Measurements from ENCODE around the gene TMEM183A. TPM values are rescaled to one million over a fixed set of nuclear protein-coding genes. Genes with fewer than 3 reads are reported as not detected.
"Not testable (repeated sequence)": the region's sequence is repeated elsewhere in the genome, so short reads cannot be mapped to it uniquely, and the experiment has no call there.

Gene TMEM183A
- total RNA-seq, 4 donors from 2014 or later: 39.4 to 77.4 (median 66.5) TPM

DNA sequence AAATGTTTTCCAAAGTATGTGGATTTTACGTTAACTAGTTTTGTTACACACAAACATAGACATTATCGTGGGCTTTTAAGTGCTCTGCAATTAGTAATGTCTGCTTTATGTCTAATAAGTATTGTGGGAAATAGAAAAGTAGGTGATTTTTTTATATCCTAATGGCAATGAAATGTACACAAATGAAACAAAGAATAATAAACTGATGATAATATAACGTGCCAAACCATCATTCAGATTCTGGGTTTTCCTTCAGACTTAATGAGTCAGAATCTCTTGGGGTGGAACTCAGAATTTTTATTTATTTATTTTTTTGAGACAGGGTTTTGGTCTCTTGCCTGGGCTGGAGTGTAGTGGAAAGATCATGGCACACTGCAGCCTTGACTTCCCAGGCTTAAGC lies 2.0 kb downstream of the TMEM183A start:
- intact Hi-C loops (cut with DNase I): no loop called here
- TF ChIP-seq CTCF (IDR thresholded peaks at IDR 0.05) (no peak), POLR2A (IDR thresholded peaks at IDR 0.05) (no peak)
- no peak for DNase-seq
- WGBS, 2 donors: 80 to 82% methylated on average over 3 of the region's 3 CpGs
- Histone ChIP-seq H3K9me3 (no peaks in the 10 kb centered on the region), H3K27ac (no peak overlapping the region), H3K36me3 (peaks cover 8 to 55% (median 23%) of the 10 kb centered on the region in 3 donors), H3K27me3 (no peaks in the 10 kb centered on the region), H3K4me3 (no peak overlapping the region), H3K4me1 (peaks cover 0 to 32% (median 15%) of the 10 kb centered on the region in 3 donors)

DNA sequence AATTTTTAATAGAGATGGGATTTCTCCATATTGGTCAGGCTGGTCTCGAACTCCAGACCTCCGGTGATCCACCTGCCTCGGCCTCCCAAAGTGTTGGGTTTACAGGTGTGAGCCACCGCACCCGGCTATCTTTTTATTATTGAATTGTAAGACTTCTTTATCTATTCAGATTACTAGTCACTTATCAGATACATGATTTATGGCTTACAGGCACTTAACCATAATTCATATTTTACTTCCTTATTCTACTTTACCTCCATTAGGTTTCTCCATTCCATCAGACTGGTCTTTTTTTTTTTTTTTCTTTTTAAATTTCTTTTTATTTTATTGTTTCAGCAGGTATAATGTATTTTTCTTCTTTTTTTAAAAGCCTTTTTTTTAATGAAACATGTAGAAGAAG lies 4.4 kb downstream of the TMEM183A start:
- TF ChIP-seq POLR2A (IDR thresholded peaks at IDR 0.05): no peak
- no peak for TF ChIP-seq CTCF (IDR thresholded peaks at IDR 0.05)
- no peaks in the 10 kb centered on the region for H3K9me3 ChIP-seq
- no peak overlapping the region for H3K27ac ChIP-seq
- DNase-seq: no peak
- H3K27me3 ChIP-seq: no peaks in the 10 kb centered on the region
- H3K36me3 ChIP-seq: peaks cover 20 to 79% (median 26%) of the 10 kb centered on the region in 3 donors
- WGBS, 2 donors: 97 to 98% methylated on average over 5 of the region's 5 CpGs
- peaks cover 0 to 25% (median 12%) of the 10 kb centered on the region in 3 donors for H3K4me1 ChIP-seq
- H3K4me3 ChIP-seq: no peak overlapping the region
- intact Hi-C loops (cut with DNase I): no loop called here

- no peaks in the 10 kb centered on the region for H3K4me1 ChIP-seq
- H3K36me3 ChIP-seq: peaks cover 36 to 99% (median 63%) of the 10 kb centered on the region in 3 donors
- H3K27ac ChIP-seq: no peak overlapping the region
- 98% methylated on average over 4 of the region's 4 CpGs for WGBS, 2 donors
- no peaks in the 10 kb centered on the region for H3K27me3 ChIP-seq
- no peak for DNase-seq
- no peak overlapping the region for H3K4me3 ChIP-seq
- TF ChIP-seq POLR2A (IDR thresholded peaks at IDR 0.05): no peak
- TF ChIP-seq CTCF (IDR thresholded peaks at IDR 0.05): no peak
- intact Hi-C loops (cut with DNase I): no loop called here
- no peaks in the 10 kb centered on the region for H3K9me3 ChIP-seq
These were observed 9.9 kb downstream of the TMEM183A start for GRCh38 chr1:203017061-203017460.

GRCh38 chr1:203017692-203018091 lies 10.5 kb downstream of the TMEM183A start:
- no peak for DNase-seq
- H3K9me3 ChIP-seq: no peaks in the 10 kb centered on the region
- H3K36me3 ChIP-seq: peaks cover 39 to 100% (median 63%) of the 10 kb centered on the region in 3 donors
- H3K27me3 ChIP-seq: no peaks in the 10 kb centered on the region
- 92 to 94% methylated on average over 6 of the region's 6 CpGs for WGBS, 2 donors
- H3K4me1 ChIP-seq: no peaks in the 10 kb centered on the region
- intact Hi-C loops (cut with DNase I): no loop called here
- no peak overlapping the region for H3K4me3 ChIP-seq
- no peak overlapping the region for H3K27ac ChIP-seq
- TF ChIP-seq CTCF (IDR thresholded peaks at IDR 0.05): no peak
- no peak for TF ChIP-seq POLR2A (IDR thresholded peaks at IDR 0.05)

DNA sequence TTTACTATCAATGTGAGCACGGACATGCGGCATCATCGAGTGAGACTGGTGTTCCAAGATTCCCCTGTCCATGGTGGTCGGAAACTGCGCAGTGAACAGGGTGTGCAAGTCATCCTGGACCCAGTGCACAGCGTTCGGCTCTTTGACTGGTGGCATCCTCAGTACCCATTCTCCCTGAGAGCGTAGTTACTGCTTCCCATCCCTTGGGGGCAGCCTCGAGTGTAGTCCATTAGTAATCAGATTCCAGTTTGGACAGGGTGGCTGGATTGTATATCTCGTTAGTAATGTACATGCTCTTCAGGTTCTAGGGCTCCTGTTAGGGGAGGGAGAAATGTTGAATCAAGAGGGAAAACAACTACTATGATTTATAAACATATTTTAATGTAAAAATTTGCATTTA lies 15.7 kb downstream of the TMEM183A start:
- H3K27ac ChIP-seq; intact Hi-C loops (cut with DNase I); H3K9me3 ChIP-seq; DNase-seq; H3K4me3 ChIP-seq: not testable (repeated sequence)
- Histone ChIP-seq H3K27me3 (peaks cover 0 to 14% (median 0%) of the 10 kb centered on the region in 4 donors), H3K4me1 (peaks cover 6 to 22% (median 8%) of the 10 kb centered on the region in 3 donors), H3K36me3 (peaks cover 13 to 70% (median 46%) of the 10 kb centered on the region in 3 donors)
- WGBS, 2 donors: 81 to 84% methylated on average over 3 to 4 of the region's 10 CpGs

DNA sequence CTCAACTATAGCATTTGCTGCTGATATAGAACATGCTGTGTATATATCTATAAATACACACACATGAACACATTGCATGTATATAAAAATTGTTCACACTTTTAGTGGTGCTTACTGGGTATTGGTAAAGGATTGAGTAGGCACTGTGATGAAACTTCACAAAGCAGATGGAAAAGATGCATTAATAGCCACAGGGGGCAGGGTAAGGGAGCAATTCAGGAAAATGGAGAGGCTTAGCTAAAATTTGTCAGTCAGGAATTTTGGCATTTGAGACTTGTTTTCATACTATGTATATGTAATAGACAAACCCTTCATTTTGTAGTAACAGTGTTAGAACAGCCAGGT lies 18.5 kb downstream of the TMEM183A start:
- no peak for DNase-seq
- Histone ChIP-seq H3K4me3 (peak overlapping the region in 1 of 4 donors; percentile 77), H3K4me1 (peaks cover 6 to 33% (median 8%) of the 10 kb centered on the region in 3 donors), H3K9me3 (no peaks in the 10 kb centered on the region), H3K27me3 (peaks cover 0 to 14% (median 0%) of the 10 kb centered on the region in 4 donors), H3K27ac (peak overlapping the region; percentile 31 to 70 (median 40)), H3K36me3 (peaks cover 5 to 42% (median 24%) of the 10 kb centered on the region in 3 donors)
- no peak for TF ChIP-seq CTCF (IDR thresholded peaks at IDR 0.05)
- TF ChIP-seq POLR2A (IDR thresholded peaks at IDR 0.05): no peak
- intact Hi-C loops (cut with DNase I): no loop called here
